HCT116 (cell line): ENCODE results near the gene DOCK4.

Experiments
- CEBPB ChIP-seq: IDR thresholded peaks from 2 replicates; pipeline ENCODE4 v1.6.1; 2012; ENCODE audit warnings: low read depth
- CTCF ChIP-seq, 3 experiments: fragments of 200-600 bp in 1 of 3; sonication (generic) in 1 of 3; IDR thresholded peaks in 2 of 3; conservative IDR thresholded peaks in 1 of 3; 2 replicates each; pipeline ENCODE4 v1.5.1; 2012 to 2017; ENCODE audit warnings: low read depth in 2 of 3, low read length in 2 of 3, antibody characterized with exemption in 1 of 3, borderline replicate concordance in 1 of 3, control low read depth in 1 of 3, mild to moderate bottlenecking in 1 of 3, mixed read lengths in 1 of 3, mixed run types in 1 of 3, moderate library complexity in 1 of 3; ENCODE audit not compliant: insufficient read depth in 1 of 3
- POLR2A ChIP-seq: IDR thresholded peaks from 2 replicates; pipeline ENCODE4 v1.7.0; 2011; ENCODE audit warnings: borderline replicate concordance; ENCODE audit not compliant: insufficient read depth, insufficient read length; ENCODE audit errors: extremely low read depth
- RAD21 ChIP-seq: IDR thresholded peaks from 2 replicates; pipeline ENCODE4 v1.6.1; 2012; ENCODE audit warnings: low read depth, mild to moderate bottlenecking

GRCh38 chr7:111942450-111943081 lies 263.6 kb downstream of the DOCK4 start:
- TF ChIP-seq POLR2A, result no peak
- no peak for TF ChIP-seq CTCF (IDR thresholded peaks at IDR 0.05 in 2 of 3, conservative IDR thresholded peaks at IDR 0.05 in 1 of 3; ENCODE audit: borderline replicate concordance in 1 of 3, insufficient read depth in 1 of 3, low read depth in 2 of 3, low read length in 2 of 3)
- no peak for TF ChIP-seq CEBPB
- TF ChIP-seq RAD21, result no peak
